SH-SY5Y (cell line): ENCODE measurements around the gene OGDHL.

Experiments
- GATA2 ChIP-seq: IDR thresholded peaks from 2 replicates; pipeline ENCODE4 v1.6.1; 2011; ENCODE audit warnings: mild to moderate bottlenecking, low read depth, low read length
- GATA3 ChIP-seq: IDR thresholded peaks from 2 replicates; pipeline ENCODE4 v1.6.1; 2011; ENCODE audit warnings: low read depth, mild to moderate bottlenecking, low read length, moderate library complexity

DNA sequence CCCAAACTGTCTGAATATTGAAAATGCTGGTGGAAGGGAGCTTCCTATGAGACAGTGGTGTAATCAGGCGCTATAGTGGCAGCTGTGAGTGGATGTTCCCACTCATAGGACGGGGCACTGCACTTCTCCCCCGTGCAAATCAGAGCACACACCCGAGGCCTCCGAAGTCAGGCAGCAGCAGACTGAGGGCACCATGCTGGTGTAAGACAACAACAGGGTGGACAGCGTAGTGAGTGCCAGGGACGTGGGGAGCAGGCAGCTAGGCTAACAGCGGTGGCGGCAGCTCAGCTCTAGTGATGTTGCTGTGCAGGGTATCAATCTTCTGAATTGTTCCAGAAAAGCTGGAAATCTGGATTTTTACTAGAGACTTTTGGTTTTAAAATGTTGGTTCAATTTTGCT is 63.4 kb downstream of the OGDHL start:
- TF ChIP-seq GATA2 (no peak), GATA3 (no peak)
